MCF 10A (cell line): ENCODE measurements around the gene ZBP1. TPM values are rescaled to one million over a fixed set of nuclear protein-coding genes. Genes with fewer than 3 reads are reported as not detected.

Experiments used
- Bru-seq: library from RNA; stranded (reverse); fragments of 400-500 nt; gene quantifications from one replicate; lab custom pipeline; 2021; lab: Mats Ljungman, UMichigan
- BruChase-seq, 2 experiments: library from RNA; stranded (reverse); fragments of 400-500 nt; gene quantifications; one replicate each; lab custom pipeline; 2021; lab: Mats Ljungman, UMichigan
- BruUV-seq: library from RNA; stranded (reverse); fragments of 400-500 nt; replicated peaks from 2 replicates; lab custom pipeline; 2021; lab: Mats Ljungman, UMichigan
- CTCF ChIA-PET: fragments of 300-600 bp; sonication (Branson Sonifier 250); formaldehyde crosslinking; extraction: SDS; loops from one replicate; lab custom pipeline; 2021; ENCODE audit warnings: antibody characterized with exemption, inconsistent platforms; lab: Yijun Ruan, JAX
- POLR2A ChIA-PET: fragments of 300-600, 350-650 bp; sonication (Branson Sonifier 250); formaldehyde crosslinking; extraction: SDS; loops from one replicate; lab custom pipeline; 2020; ENCODE audit warnings: antibody characterized with exemption, inconsistent platforms; lab: Yijun Ruan, JAX
- DNase-seq: peaks from one replicate; pipeline ENCODE4 v3.0.0-alpha.2; 2018; ENCODE audit not compliant: unreplicated experiment
- H3K27ac Mint-ChIP-seq: one replicate; pipeline ENCODE4 v1.8.0; 2022; ENCODE audit warnings: mild to moderate bottlenecking, low read depth, mixed read lengths; ENCODE audit not compliant: unreplicated experiment
- H3K27me3 Mint-ChIP-seq: one replicate; pipeline ENCODE4 v1.8.0; 2022; ENCODE audit warnings: mixed read lengths; ENCODE audit not compliant: insufficient read depth, unreplicated experiment
- H3K36me3 Mint-ChIP-seq: one replicate; pipeline ENCODE4 v1.8.0; 2022; ENCODE audit warnings: mild to moderate bottlenecking, moderate library complexity, mixed read lengths; ENCODE audit not compliant: insufficient read depth, unreplicated experiment
- H3K4me1 Mint-ChIP-seq: one replicate; pipeline ENCODE4 v1.8.0; 2022; ENCODE audit warnings: mixed read lengths; ENCODE audit not compliant: insufficient read depth, unreplicated experiment
- H3K4me3 Mint-ChIP-seq: one replicate; pipeline ENCODE4 v1.8.0; 2022; ENCODE audit warnings: mild to moderate bottlenecking, moderate library complexity, mixed read lengths; ENCODE audit not compliant: unreplicated experiment
- H3K9me3 Mint-ChIP-seq: one replicate; pipeline ENCODE4 v1.8.0; 2022; ENCODE audit warnings: mixed read lengths; ENCODE audit not compliant: unreplicated experiment
- CTCF ChIP-seq: fragments of 200-600 bp; IDR thresholded peaks from one replicate; pipeline ENCODE4 v1.8.0; 2022; ENCODE audit warnings: antibody characterized with exemption, mild to moderate bottlenecking; ENCODE audit not compliant: unreplicated experiment
- intact Hi-C: fragments of 100-400 bp; cut with micrococcal nuclease; formaldehyde crosslinking; loops from 2 replicates; pipeline ENCODE4 v1.14.1; 2022
- long read RNA-seq: library from polyadenylated mRNA; stranded (forward); transcript quantifications from one replicate; pipeline ENCODE4 v2.0.0, GENCODE V29; 2022
- total RNA-seq: library from RNA; stranded (reverse); gene quantifications from 2 replicates; pipeline ENCODE4 v1.2.3, GENCODE V29; 2022

Gene ZBP1
- total RNA-seq (not detected in 2 replicates), Bru-seq, nascent RNA (not detected), BruChase-seq, experiment 1, labeled RNA remaining after a 6-hour chase (percentile 9 among the genes with signal in this experiment), BruChase-seq, experiment 2, labeled RNA remaining after a 2-hour chase (percentile 12 among the genes with signal in this experiment)
- long read RNA-seq: 0 reads

- POLR2A ChIA-PET: interaction anchor here (0.6 kb wide), 1 partner anchor 401 kb away, joined by 3 read pairs; no protein-coding TSS in a partner anchor
- Mint-ChIP-seq H3K27ac (no peak within 1 kb of the TSS), H3K36me3 (no peaks in the 10 kb centered on the region), H3K4me3 (no peak within 1 kb of the TSS), H3K9me3 (peaks cover 3% of the 10 kb centered on the region), H3K4me1 (peaks cover 6% of the 10 kb centered on the region), H3K27me3 (peaks cover 12% of the 10 kb centered on the region)
- no peak for DNase-seq
- CTCF ChIA-PET: interaction anchor here (0.5 to 5.9 kb wide), 13 partner anchors 19 to 1303 kb away, joined by 3 to 83 read pairs (median 6); no protein-coding TSS in a partner anchor
- no TSS peak for BruUV-seq
- intact Hi-C loops: no loop called here
- no peak for TF ChIP-seq CTCF
Observed at GRCh38 chr20:57620274-57620990, at the start of gene ZBP1. ZBP1 (minus strand) TSS chr20:57620426; CDS start chr20:57620295, 131 bp downstream.

- Mint-ChIP-seq H3K4me3 (no peak overlapping the region), H3K4me1 (peaks cover 4% of the 10 kb centered on the region), H3K27me3 (no peaks in the 10 kb centered on the region), H3K36me3 (peaks cover 1% of the 10 kb centered on the region), H3K9me3 (no peaks in the 10 kb centered on the region), H3K27ac (no peak overlapping the region)
- ChIA-PET POLR2A (no interaction called here), CTCF (interaction anchor here (0.9 to 1.2 kb wide), 2 partner anchors 15 to 539 kb away, joined by 3 to 6 read pairs; no protein-coding TSS in a partner anchor)
- DNase-seq: no peak
- no TSS peak for BruUV-seq
- TF ChIP-seq CTCF: no peak
- intact Hi-C loops: no loop called here
Observed at GRCh38 chr20:57669632-57670031, 49.4 kb upstream of the ZBP1 start.

- BruUV-seq: no TSS peak
- Mint-ChIP-seq H3K36me3 (no peaks in the 10 kb centered on the region), H3K9me3 (no peaks in the 10 kb centered on the region), H3K4me1 (peaks cover 1% of the 10 kb centered on the region), H3K27me3 (no peaks in the 10 kb centered on the region), H3K4me3 (no peak overlapping the region), H3K27ac (peak overlapping the region; percentile 49)
- DNase-seq: no peak
- intact Hi-C loops: no loop called here
- POLR2A ChIA-PET: no interaction called here
- TF ChIP-seq CTCF: no peak
- CTCF ChIA-PET: interaction anchor here (0.6 to 1.4 kb wide), 4 partner anchors 14 to 459 kb away, joined by 3 to 6 read pairs (median 4); no protein-coding TSS in a partner anchor
Observed at GRCh38 chr20:57667924-57668782, 47.9 kb upstream of the ZBP1 start.
